K562 (cell line): Measurements from ENCODE around the gene FGF21. TPM values are rescaled to one million over a fixed set of nuclear protein-coding genes. Genes with fewer than 3 reads are reported as not detected.

Experiments
- ATAC-seq: fragments of 200-7000 bp; cut with Tn5 transposase; 3 replicates; pipeline ENCODE4 v1.9.1; 2020; ENCODE audit warnings: moderate library complexity
- BruUV-seq: library from RNA; stranded (reverse); fragments of 400-500 nt; replicated peaks from 2 replicates; lab custom pipeline; 2021; lab: Mats Ljungman, UMichigan
- CTCF ChIA-PET: fragments of 300-600 bp; formaldehyde crosslinking; extraction: SDS; loops from one replicate; lab custom pipeline; 2021; ENCODE audit warnings: low intra/inter-chr PET ratio; lab: Yijun Ruan, JAX
- POLR2A ChIA-PET: fragments of 300-600, 350-650 bp; sonication (Branson Sonifier 250); formaldehyde crosslinking; extraction: SDS; loops from one replicate; lab custom pipeline; 2021; ENCODE audit warnings: antibody characterized with exemption, inconsistent platforms; lab: Yijun Ruan, JAX
- DNase-seq, 4 experiments: peaks; one replicate each; pipeline versions ENCODE4 v3.0.0 to v3.0.0-alpha.2; 2011 to 2018; ENCODE audit warnings: low spot score in 3 of 4, mixed read lengths in 3 of 4; ENCODE audit errors: extremely low read depth in 1 of 4
- FAIRE-seq: peaks from 2 replicates; lab custom pipeline; 2011; peaks lifted over from hg19 to GRCh38; lab: Jason Lieb, UNC
- H2AFZ ChIP-seq: 2 replicates; pipeline ENCODE4 v1.6.0; 2011; ENCODE audit warnings: low read depth, low read length, control low read depth, inconsistent platforms
- H3K27ac ChIP-seq: fragments of 200-600 bp; 3 replicates; pipeline ENCODE4 v1.8.0; 2011; ENCODE audit warnings: low read depth, mild to moderate bottlenecking, control low read depth, inconsistent platforms, low read length, moderate library complexity, mixed read lengths; ENCODE audit errors: extremely low read depth
- H3K27me3 ChIP-seq, 2 experiments: fragments of 300-600 bp in 1 of 2; 2 replicates in 1 of 2; 3 replicates in 1 of 2; pipeline versions ENCODE4 v1.6.0 to v1.8.0; 2011; ENCODE audit warnings: inconsistent platforms in 2 of 2, low read length in 2 of 2, mild to moderate bottlenecking in 1 of 2, mixed read lengths in 1 of 2, moderate library complexity in 1 of 2; ENCODE audit not compliant: control insufficient read depth in 2 of 2, insufficient read depth in 2 of 2
- H3K36me3 ChIP-seq: fragments of 300-600 bp; 3 replicates; pipeline ENCODE4 v1.8.0; 2011; ENCODE audit warnings: mild to moderate bottlenecking, low read length, inconsistent platforms; ENCODE audit not compliant: control insufficient read depth, insufficient read depth
- H3K4me1 ChIP-seq, 2 experiments: fragments of 200-600 bp in 1 of 2; replicated peaks in 1 of 2; 2 replicates in 1 of 2; 3 replicates in 1 of 2; pipeline versions ENCODE4 v1.5.1 to v1.8.0; 2011; ENCODE audit warnings: inconsistent platforms in 2 of 2, low read length in 2 of 2, mild to moderate bottlenecking in 1 of 2, mixed read lengths in 1 of 2, moderate library complexity in 1 of 2; ENCODE audit not compliant: control insufficient read depth in 2 of 2, insufficient read depth in 2 of 2
- H3K4me2 ChIP-seq: 2 replicates; pipeline ENCODE4 v1.6.1; 2011; ENCODE audit warnings: low read length, control low read depth, inconsistent platforms, mixed read lengths; ENCODE audit not compliant: insufficient read depth
- H3K4me3 ChIP-seq: fragments of 200-600 bp; sonication (generic), shearing (Covaris generic); 2 replicates; pipeline ENCODE4 v1.5.1; 2016; ENCODE audit warnings: control low read depth, inconsistent platforms
- H3K79me2 ChIP-seq: fragments of 200-600 bp; 3 replicates; pipeline ENCODE4 v1.8.0; 2011; ENCODE audit warnings: low read length, inconsistent platforms; ENCODE audit not compliant: control insufficient read depth, insufficient read depth
- H3K9ac ChIP-seq, 2 experiments: 2 replicates each; pipeline versions ENCODE4 v1.6.0 to v1.6.1; 2011; ENCODE audit warnings: low read depth in 2 of 2, low read length in 2 of 2, control low read depth in 1 of 2, inconsistent platforms in 1 of 2, mild to moderate bottlenecking in 1 of 2, mixed read lengths in 1 of 2; ENCODE audit not compliant: insufficient read depth in 1 of 2
- H3K9me1 ChIP-seq: one replicate; pipeline ENCODE4 v1.6.0; 2011; ENCODE audit warnings: inconsistent platforms, mild to moderate bottlenecking, low read length, moderate library complexity; ENCODE audit not compliant: control insufficient read depth, insufficient read depth
- H3K9me3 ChIP-seq: replicated peaks from 2 replicates; pipeline ENCODE4 v1.5.1; 2011; ENCODE audit warnings: low read depth, low read length, inconsistent platforms; ENCODE audit not compliant: control insufficient read depth, insufficient read depth
- H4K20me1 ChIP-seq: replicated peaks from 2 replicates; pipeline ENCODE4 v1.6.1; 2011; ENCODE audit warnings: low read length, inconsistent platforms, mixed read lengths; ENCODE audit not compliant: control insufficient read depth, insufficient read depth
- KHSRP ChIP-seq: fragments of 450-650 bp; IDR thresholded peaks from 2 replicates; pipeline ENCODE4 v1.6.1; 2017
- TFE3 ChIP-seq: fragments of 450-650 bp; formaldehyde crosslinking; IDR thresholded peaks from 2 replicates; pipeline ENCODE4 v1.4.0; 2020; ENCODE audit warnings: mild to moderate bottlenecking, mixed read lengths
- WGBS: fragments of 100-300 bp; shearing (Covaris generic); methylation state at CpG from one replicate; pipeline ENCODE4 v1.1.6; 2016; ENCODE audit warnings: low coverage, mixed read lengths; ENCODE audit not compliant: insufficient coverage; ENCODE audit errors: missing lambda C conversion rate; 5-methylcytosine and 5-hydroxymethylcytosine counted together
- in situ Hi-C: fragments of 300-500 bp; cut with MboI; formaldehyde crosslinking; loops from 4 replicates; pipeline ENCODE4 v1.15.0; 2018; ENCODE audit warnings: inconsistent platforms, mixed read lengths
- intact Hi-C: fragments of 100-400 bp; cut with micrococcal nuclease; formaldehyde crosslinking; loops from 2 replicates; pipeline ENCODE4 v1.14.2; 2022
- polyA plus RNA-seq, 8 experiments: library from polyadenylated mRNA; depleted of rRNA in 4 of 8; stranded (reverse) in 5 of 8; unstranded in 3 of 8; fragments of >200 nt; fragmentation: Nextera tagmentation in 2 of 8; fragmentation: Illumina TruSeq in 1 of 8; extraction: Ambion mirVana in 2 of 8; extraction: Trizol in 1 of 8; gene quantifications; 2 replicates each; pipeline versions ENCODE4 v1.2.1 to v1.2.3, GENCODE V29; 2011 to 2014; ENCODE audit warnings: inconsistent platforms in 1 of 8, missing spikeins in 1 of 8
- total RNA-seq, 7 experiments: library from RNA; depleted of rRNA in 6 of 7; stranded (reverse); fragments of >200 nt in 6 of 7; fragmentation: Illumina TruSeq in 2 of 7; extraction: Trizol in 2 of 7; gene quantifications; 2 replicates each; pipeline versions ENCODE4 v1.2.1 to v1.2.3, GENCODE V29; 2011 to 2021; ENCODE audit warnings: low replicate concordance in 1 of 7

Gene FGF21
- total and polyA plus RNA-seq, 9 of the 15 experiments (the other 6 are each of a cell fraction or from before 2014, with no cell fraction given) = 0.04 to 0.77 (median 0.09) TPM; not detected in 6

GRCh38 chr19:48772503-48772953 lies 17.2 kb downstream of the FGF21 start:
- no peak for DNase-seq
- 75% methylated on average over 13 of the region's 13 CpGs for WGBS

More at GRCh38 chr19:48772503-48772953, 17.2 kb downstream of the FGF21 start:
- no peaks in the 10 kb centered on the region for H3K36me3 ChIP-seq
- peak; percentile 58 for TF ChIP-seq TFE3
- no peak for TF ChIP-seq KHSRP
- peaks cover 0 to 10% of the 10 kb centered on the region in 2 experiments; a peak in 3 of 5 replicates for H3K4me1 ChIP-seq
- in situ Hi-C loops = no loop called here
- FAIRE-seq = no peak
- CTCF ChIA-PET = no interaction called here
- no peaks in the 10 kb centered on the region for H4K20me1 ChIP-seq
- H3K9me3 ChIP-seq = no peaks in the 10 kb centered on the region
- ATAC-seq = no peak
- no peaks in the 10 kb centered on the region for H3K9me1 ChIP-seq
- no peaks in the 10 kb centered on the region for H3K79me2 ChIP-seq
- no peak overlapping the region for H3K9ac ChIP-seq
- no peak overlapping the region for H3K4me3 ChIP-seq
- intact Hi-C loops = no loop called here
- BruUV-seq = no TSS peak
- no peak overlapping the region for H3K4me2 ChIP-seq
- H2AFZ ChIP-seq = no peak overlapping the region
- POLR2A ChIA-PET = no interaction called here
- H3K27ac ChIP-seq = no peak overlapping the region
- H3K27me3 ChIP-seq = no peaks in the 10 kb centered on the region
